Activated T-helper 17 cell treated with anti-CD3 and anti-CD28 coated beads, Interleukin-2, amount 50 U/mL, for 72 hours (primary cell): ENCODE data around the gene EVPL. TPM values are rescaled to one million over a fixed set of nuclear protein-coding genes. Genes with fewer than 3 reads are reported as not detected.

Experiments
- ATAC-seq: fragments of 150-1000 bp; cut with Tn5 transposase; replicated peaks from 2 replicates; pipeline ENCODE4 v1.10.0; 2021; ENCODE audit warnings: mild to moderate bottlenecking, moderate library complexity
- H3K27ac Mint-ChIP-seq: one replicate; pipeline ENCODE4 v1.8.0; 2022; ENCODE audit warnings: mixed read lengths
- H3K27me3 Mint-ChIP-seq: one replicate; pipeline ENCODE4 v1.8.0; 2022; ENCODE audit warnings: mixed read lengths
- H3K36me3 Mint-ChIP-seq: one replicate; pipeline ENCODE4 v1.8.0; 2022; ENCODE audit warnings: low read depth, mild to moderate bottlenecking, mixed read lengths
- H3K4me1 Mint-ChIP-seq: one replicate; pipeline ENCODE4 v1.8.0; 2022; ENCODE audit warnings: mixed read lengths
- H3K4me3 Mint-ChIP-seq: one replicate; pipeline ENCODE4 v1.8.0; 2022; ENCODE audit warnings: mild to moderate bottlenecking, mixed read lengths
- H3K9me3 Mint-ChIP-seq: one replicate; pipeline ENCODE4 v1.8.0; 2022; ENCODE audit warnings: mixed read lengths
- total RNA-seq, 2 donors: library from RNA; stranded (reverse); gene quantifications; one replicate each; pipeline ENCODE4 v1.2.3, GENCODE V29; 2022

The EVPL gene
- total RNA-seq, 2 donors from 2014 or later, result 0.11 TPM; not detected in 1

GRCh38 chr17:76034428-76035350, 7.6 kb upstream of the EVPL start:
- H3K4me3 Mint-ChIP-seq, result no peak overlapping the region
- no peak overlapping the region for H3K27ac Mint-ChIP-seq
- H3K4me1 Mint-ChIP-seq, result peaks cover 2% of the 10 kb centered on the region
- no peaks in the 10 kb centered on the region for H3K27me3 Mint-ChIP-seq
- ATAC-seq, result no peak
- no peaks in the 10 kb centered on the region for H3K9me3 Mint-ChIP-seq
- H3K36me3 Mint-ChIP-seq, result peaks cover 19% of the 10 kb centered on the region

GRCh38 chr17:76033139-76033538, 6.0 kb upstream of the EVPL start:
- no peaks in the 10 kb centered on the region for H3K27me3 Mint-ChIP-seq
- no peaks in the 10 kb centered on the region for H3K9me3 Mint-ChIP-seq
- ATAC-seq, result no peak
- peaks cover 3% of the 10 kb centered on the region for H3K4me1 Mint-ChIP-seq
- peaks cover 3% of the 10 kb centered on the region for H3K36me3 Mint-ChIP-seq
- no peak overlapping the region for H3K4me3 Mint-ChIP-seq
- peak overlapping the region; percentile 7 for H3K27ac Mint-ChIP-seq

GRCh38 chr17:76032780-76033108, 5.6 kb upstream of the EVPL start:
- no peak overlapping the region for H3K4me3 Mint-ChIP-seq
- H3K4me1 Mint-ChIP-seq, result peaks cover 3% of the 10 kb centered on the region
- H3K27ac Mint-ChIP-seq, result no peak overlapping the region

GRCh38 chr17:76032073-76032779, 5.1 kb upstream of the EVPL start:
- no peak for ATAC-seq
- Mint-ChIP-seq H3K27me3 (no peaks in the 10 kb centered on the region), H3K36me3 (no peaks in the 10 kb centered on the region), H3K27ac (no peak overlapping the region), H3K9me3 (no peaks in the 10 kb centered on the region), H3K4me3 (no peak overlapping the region), H3K4me1 (peaks cover 3% of the 10 kb centered on the region)

More at GRCh38 chr17:76032780-76033108, 5.6 kb upstream of the EVPL start:
- Mint-ChIP-seq H3K27me3 (no peaks in the 10 kb centered on the region), H3K36me3 (no peaks in the 10 kb centered on the region), H3K9me3 (no peaks in the 10 kb centered on the region)
- ATAC-seq, result no peak

- no peak for ATAC-seq
These were observed 370 bp downstream of the EVPL start for GRCh38 chr17:76026714-76027158.

GRCh38 chr17:76025294-76025693, 1.8 kb downstream of the EVPL start:
- H3K27me3 Mint-ChIP-seq, result no peaks in the 10 kb centered on the region
- no peak for ATAC-seq
- peaks cover 3% of the 10 kb centered on the region for H3K4me1 Mint-ChIP-seq
- H3K4me3 Mint-ChIP-seq, result no peak overlapping the region
- no peaks in the 10 kb centered on the region for H3K36me3 Mint-ChIP-seq
- H3K27ac Mint-ChIP-seq, result no peak overlapping the region
- no peaks in the 10 kb centered on the region for H3K9me3 Mint-ChIP-seq

More at GRCh38 chr17:76026714-76027158, 370 bp downstream of the EVPL start:
- H3K27ac Mint-ChIP-seq, result no peak overlapping the region
- H3K36me3 Mint-ChIP-seq, result no peaks in the 10 kb centered on the region
- no peaks in the 10 kb centered on the region for H3K9me3 Mint-ChIP-seq
- H3K27me3 Mint-ChIP-seq, result no peaks in the 10 kb centered on the region
- peaks cover 3% of the 10 kb centered on the region for H3K4me1 Mint-ChIP-seq
- no peak overlapping the region for H3K4me3 Mint-ChIP-seq

GRCh38 chr17:76024353-76024752, 2.8 kb downstream of the EVPL start:
- no peak overlapping the region for H3K4me3 Mint-ChIP-seq
- H3K27me3 Mint-ChIP-seq, result no peaks in the 10 kb centered on the region
- H3K4me1 Mint-ChIP-seq, result no peaks in the 10 kb centered on the region
- H3K27ac Mint-ChIP-seq, result no peak overlapping the region
- no peaks in the 10 kb centered on the region for H3K9me3 Mint-ChIP-seq
- no peak for ATAC-seq
- H3K36me3 Mint-ChIP-seq, result no peaks in the 10 kb centered on the region

GRCh38 chr17:76023900-76024237, 3.2 kb downstream of the EVPL start:
- Mint-ChIP-seq H3K36me3 (no peaks in the 10 kb centered on the region), H3K9me3 (no peaks in the 10 kb centered on the region), H3K4me1 (no peaks in the 10 kb centered on the region), H3K27me3 (no peaks in the 10 kb centered on the region), H3K4me3 (no peak overlapping the region), H3K27ac (no peak overlapping the region)
- ATAC-seq, result no peak

GRCh38 chr17:76022973-76023899, 3.9 kb downstream of the EVPL start:
- Mint-ChIP-seq H3K4me3 (no peak overlapping the region), H3K9me3 (no peaks in the 10 kb centered on the region), H3K4me1 (no peaks in the 10 kb centered on the region), H3K36me3 (no peaks in the 10 kb centered on the region), H3K27me3 (no peaks in the 10 kb centered on the region), H3K27ac (no peak overlapping the region)
- no peak for ATAC-seq

GRCh38 chr17:76022285-76022684, 4.8 kb downstream of the EVPL start:
- H3K27me3 Mint-ChIP-seq, result no peaks in the 10 kb centered on the region
- H3K4me1 Mint-ChIP-seq, result no peaks in the 10 kb centered on the region
- no peak overlapping the region for H3K27ac Mint-ChIP-seq
- ATAC-seq, result no peak
- no peaks in the 10 kb centered on the region for H3K9me3 Mint-ChIP-seq
- H3K4me3 Mint-ChIP-seq, result no peak overlapping the region
- H3K36me3 Mint-ChIP-seq, result no peaks in the 10 kb centered on the region

- H3K4me3 Mint-ChIP-seq, result no peak overlapping the region
- no peaks in the 10 kb centered on the region for H3K9me3 Mint-ChIP-seq
- ATAC-seq, result no peak
- no peaks in the 10 kb centered on the region for H3K36me3 Mint-ChIP-seq
- peak overlapping the region; percentile 37 for H3K27ac Mint-ChIP-seq
- H3K27me3 Mint-ChIP-seq, result no peaks in the 10 kb centered on the region
- no peaks in the 10 kb centered on the region for H3K4me1 Mint-ChIP-seq
These were observed 7.2 kb downstream of the EVPL start for GRCh38 chr17:76019833-76020467.

- ATAC-seq, result no peak
- Mint-ChIP-seq H3K27ac (no peak overlapping the region), H3K36me3 (no peaks in the 10 kb centered on the region), H3K4me1 (no peaks in the 10 kb centered on the region), H3K27me3 (no peaks in the 10 kb centered on the region), H3K9me3 (no peaks in the 10 kb centered on the region), H3K4me3 (no peak overlapping the region)
These were observed 8.3 kb downstream of the EVPL start for GRCh38 chr17:76018801-76019200.

- Mint-ChIP-seq H3K27ac (no peak overlapping the region), H3K4me3 (no peak overlapping the region), H3K9me3 (no peaks in the 10 kb centered on the region), H3K4me1 (no peaks in the 10 kb centered on the region), H3K27me3 (no peaks in the 10 kb centered on the region), H3K36me3 (no peaks in the 10 kb centered on the region)
- ATAC-seq, result no peak
These were observed 8.8 kb downstream of the EVPL start for GRCh38 chr17:76018340-76018680.
